K562 (cell line): Measurements from ENCODE around the gene SLC24A3. TPM values are rescaled to one million over a fixed set of nuclear protein-coding genes. Genes with fewer than 3 reads are reported as not detected.

Source experiments
- ATAC-seq: fragments of 200-7000 bp; cut with Tn5 transposase; 3 replicates; pipeline ENCODE4 v1.9.1; 2020; ENCODE audit warnings: moderate library complexity
- BruUV-seq: library from RNA; stranded (reverse); fragments of 400-500 nt; replicated peaks from 2 replicates; lab custom pipeline; 2021; lab: Mats Ljungman, UMichigan
- CTCF ChIA-PET: fragments of 300-600 bp; formaldehyde crosslinking; extraction: SDS; loops from one replicate; lab custom pipeline; 2021; ENCODE audit warnings: low intra/inter-chr PET ratio; lab: Yijun Ruan, JAX
- POLR2A ChIA-PET: fragments of 300-600, 350-650 bp; sonication (Branson Sonifier 250); formaldehyde crosslinking; extraction: SDS; loops from one replicate; lab custom pipeline; 2021; ENCODE audit warnings: antibody characterized with exemption, inconsistent platforms; lab: Yijun Ruan, JAX
- DNase-seq, 4 experiments: peaks; one replicate each; pipeline versions ENCODE4 v3.0.0 to v3.0.0-alpha.2; 2011 to 2018; ENCODE audit warnings: low spot score in 3 of 4, mixed read lengths in 3 of 4; ENCODE audit errors: extremely low read depth in 1 of 4
- FAIRE-seq: peaks from 2 replicates; lab custom pipeline; 2011; peaks lifted over from hg19 to GRCh38; lab: Jason Lieb, UNC
- H2AFZ ChIP-seq: 2 replicates; pipeline ENCODE4 v1.6.0; 2011; ENCODE audit warnings: low read depth, low read length, control low read depth, inconsistent platforms
- H3K27ac ChIP-seq: fragments of 200-600 bp; 3 replicates; pipeline ENCODE4 v1.8.0; 2011; ENCODE audit warnings: low read depth, mild to moderate bottlenecking, control low read depth, inconsistent platforms, low read length, moderate library complexity, mixed read lengths; ENCODE audit errors: extremely low read depth
- H3K27me3 ChIP-seq, 2 experiments: fragments of 300-600 bp in 1 of 2; 2 replicates in 1 of 2; 3 replicates in 1 of 2; pipeline versions ENCODE4 v1.6.0 to v1.8.0; 2011; ENCODE audit warnings: inconsistent platforms in 2 of 2, low read length in 2 of 2, mild to moderate bottlenecking in 1 of 2, mixed read lengths in 1 of 2, moderate library complexity in 1 of 2; ENCODE audit not compliant: control insufficient read depth in 2 of 2, insufficient read depth in 2 of 2
- H3K36me3 ChIP-seq: fragments of 300-600 bp; 3 replicates; pipeline ENCODE4 v1.8.0; 2011; ENCODE audit warnings: mild to moderate bottlenecking, low read length, inconsistent platforms; ENCODE audit not compliant: control insufficient read depth, insufficient read depth
- H3K4me1 ChIP-seq, 2 experiments: fragments of 200-600 bp in 1 of 2; replicated peaks in 1 of 2; 2 replicates in 1 of 2; 3 replicates in 1 of 2; pipeline versions ENCODE4 v1.5.1 to v1.8.0; 2011; ENCODE audit warnings: inconsistent platforms in 2 of 2, low read length in 2 of 2, mild to moderate bottlenecking in 1 of 2, mixed read lengths in 1 of 2, moderate library complexity in 1 of 2; ENCODE audit not compliant: control insufficient read depth in 2 of 2, insufficient read depth in 2 of 2
- H3K4me2 ChIP-seq: 2 replicates; pipeline ENCODE4 v1.6.1; 2011; ENCODE audit warnings: low read length, control low read depth, inconsistent platforms, mixed read lengths; ENCODE audit not compliant: insufficient read depth
- H3K4me3 ChIP-seq: fragments of 200-600 bp; sonication (generic), shearing (Covaris generic); 2 replicates; pipeline ENCODE4 v1.5.1; 2016; ENCODE audit warnings: control low read depth, inconsistent platforms
- H3K79me2 ChIP-seq: fragments of 200-600 bp; 3 replicates; pipeline ENCODE4 v1.8.0; 2011; ENCODE audit warnings: low read length, inconsistent platforms; ENCODE audit not compliant: control insufficient read depth, insufficient read depth
- H3K9ac ChIP-seq, 2 experiments: 2 replicates each; pipeline versions ENCODE4 v1.6.0 to v1.6.1; 2011; ENCODE audit warnings: low read depth in 2 of 2, low read length in 2 of 2, control low read depth in 1 of 2, inconsistent platforms in 1 of 2, mild to moderate bottlenecking in 1 of 2, mixed read lengths in 1 of 2; ENCODE audit not compliant: insufficient read depth in 1 of 2
- H3K9me1 ChIP-seq: one replicate; pipeline ENCODE4 v1.6.0; 2011; ENCODE audit warnings: inconsistent platforms, mild to moderate bottlenecking, low read length, moderate library complexity; ENCODE audit not compliant: control insufficient read depth, insufficient read depth
- H3K9me3 ChIP-seq: replicated peaks from 2 replicates; pipeline ENCODE4 v1.5.1; 2011; ENCODE audit warnings: low read depth, low read length, inconsistent platforms; ENCODE audit not compliant: control insufficient read depth, insufficient read depth
- H4K20me1 ChIP-seq: replicated peaks from 2 replicates; pipeline ENCODE4 v1.6.1; 2011; ENCODE audit warnings: low read length, inconsistent platforms, mixed read lengths; ENCODE audit not compliant: control insufficient read depth, insufficient read depth
- CREB3 ChIP-seq: fragments of 450-650 bp; conservative IDR thresholded peaks from 2 replicates; pipeline ENCODE4 v1.6.1; 2016; ENCODE audit warnings: missing genetic modification characterization, low read depth, mild to moderate bottlenecking, missing compliant biosample characterization, moderate library complexity
- CREM ChIP-seq: IDR thresholded peaks from 2 replicates; pipeline ENCODE4 v1.6.1; 2014; ENCODE audit warnings: antibody characterized with exemption, low read depth
- HMG20A ChIP-seq: fragments of 450-650 bp; formaldehyde crosslinking; conservative IDR thresholded peaks from 2 replicates; pipeline ENCODE4 v1.4.0; 2020; ENCODE audit warnings: mild to moderate bottlenecking, mixed read lengths
- HNRNPUL1 ChIP-seq: fragments of 200-400 bp; formaldehyde crosslinking; IDR thresholded peaks from 2 replicates; pipeline ENCODE4 v1.6.1; 2017; ENCODE audit warnings: low read length
- MCM2 ChIP-seq: fragments of 450-650 bp; IDR thresholded peaks from 2 replicates; pipeline ENCODE4 v1.6.1; 2017; ENCODE audit warnings: low read depth, mild to moderate bottlenecking
- MTA3 ChIP-seq: fragments of 450-650 bp; formaldehyde crosslinking; IDR thresholded peaks from 2 replicates; pipeline ENCODE4 v1.6.1; 2017; ENCODE audit warnings: mild to moderate bottlenecking, borderline replicate concordance
- NCOA4 ChIP-seq: fragments of 450-650 bp; IDR thresholded peaks from 2 replicates; pipeline ENCODE4 v1.6.1; 2018; ENCODE audit warnings: mild to moderate bottlenecking; ENCODE audit not compliant: partially characterized antibody
- SMARCC2 ChIP-seq: fragments of 450-650 bp; IDR thresholded peaks from 2 replicates; pipeline ENCODE4 v1.6.1; 2017; ENCODE audit warnings: antibody characterized with exemption, moderate library complexity, mild to moderate bottlenecking, low read depth
- TBL1XR1 ChIP-seq, 2 experiments: IDR thresholded peaks; 2 replicates each; pipeline ENCODE4 v1.6.1; 2012; ENCODE audit warnings: improper control_type of control experiment in 2 of 2, low read length in 2 of 2, mild to moderate bottlenecking in 1 of 2
- YBX1 ChIP-seq: fragments of 450-650 bp; IDR thresholded peaks from 2 replicates; pipeline ENCODE4 v1.7.1; 2016; ENCODE audit warnings: mild to moderate bottlenecking
- ZNF121 ChIP-seq: sonication (generic); formaldehyde crosslinking; conservative IDR thresholded peaks from 2 replicates; pipeline ENCODE4 v1.8.0; 2022; ENCODE audit warnings: missing genetic modification reagents
- ZNF57 ChIP-seq: fragments of 450-650 bp; formaldehyde crosslinking; IDR thresholded peaks from 2 replicates; pipeline ENCODE4 v1.4.0; 2020; ENCODE audit warnings: mild to moderate bottlenecking, moderate library complexity
- WGBS: fragments of 100-300 bp; shearing (Covaris generic); methylation state at CpG from one replicate; pipeline ENCODE4 v1.1.6; 2016; ENCODE audit warnings: low coverage, mixed read lengths; ENCODE audit not compliant: insufficient coverage; ENCODE audit errors: missing lambda C conversion rate; 5-methylcytosine and 5-hydroxymethylcytosine counted together
- in situ Hi-C: fragments of 300-500 bp; cut with MboI; formaldehyde crosslinking; loops from 4 replicates; pipeline ENCODE4 v1.15.0; 2018; ENCODE audit warnings: inconsistent platforms, mixed read lengths
- intact Hi-C: fragments of 100-400 bp; cut with micrococcal nuclease; formaldehyde crosslinking; loops from 2 replicates; pipeline ENCODE4 v1.14.2; 2022
- polyA plus RNA-seq, 8 experiments: library from polyadenylated mRNA; depleted of rRNA in 4 of 8; stranded (reverse) in 5 of 8; unstranded in 3 of 8; fragments of >200 nt; fragmentation: Nextera tagmentation in 2 of 8; fragmentation: Illumina TruSeq in 1 of 8; extraction: Ambion mirVana in 2 of 8; extraction: Trizol in 1 of 8; gene quantifications; 2 replicates each; pipeline versions ENCODE4 v1.2.1 to v1.2.3, GENCODE V29; 2011 to 2014; ENCODE audit warnings: inconsistent platforms in 1 of 8, missing spikeins in 1 of 8
- total RNA-seq, 7 experiments: library from RNA; depleted of rRNA in 6 of 7; stranded (reverse); fragments of >200 nt in 6 of 7; fragmentation: Illumina TruSeq in 2 of 7; extraction: Trizol in 2 of 7; gene quantifications; 2 replicates each; pipeline versions ENCODE4 v1.2.1 to v1.2.3, GENCODE V29; 2011 to 2021; ENCODE audit warnings: low replicate concordance in 1 of 7
- TF ChIP-seq, protein P1 (sequence below): fragments of 250-450 bp; sonication (Bioruptor Pico); IDR thresholded peaks from 2 replicates; pipeline ENCODE4 v1.8.0; 2022; ENCODE audit warnings: moderate library complexity, mild to moderate bottlenecking, inconsistent platforms

The SLC24A3 gene
- total and polyA plus RNA-seq, 9 of the 15 experiments (the other 6 are each of a cell fraction or from before 2014, with no cell fraction given), result not detected

DNA sequence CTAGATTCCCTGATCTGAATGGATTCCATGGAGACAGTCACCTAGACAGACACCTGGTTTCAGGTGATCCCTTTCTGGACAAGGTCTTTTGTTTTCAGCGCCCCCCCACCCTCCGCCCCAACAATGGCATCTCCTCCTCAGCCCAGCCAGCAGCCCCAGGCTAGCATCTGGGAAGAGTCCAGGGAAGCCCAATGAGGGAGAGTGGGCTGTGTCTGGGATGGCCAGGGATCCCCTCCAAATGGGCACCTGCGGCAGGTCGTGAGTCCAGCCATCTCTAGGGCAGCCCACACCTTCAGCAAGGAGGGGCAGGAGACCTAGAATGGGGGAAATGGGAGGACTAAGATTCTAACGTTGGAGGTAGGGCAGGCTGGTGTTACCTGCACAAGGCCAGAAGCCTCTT, 1.2 kb upstream of the SLC24A3 start:
- 0% methylated on average over 3 of the region's 5 CpGs for WGBS
- in situ Hi-C loops, result loop anchor here (25.0 kb wide), 1 partner anchor 376 kb away; no protein-coding TSS in a partner anchor

More for the DNA sequence above, 1.2 kb upstream of the SLC24A3 start:
- Histone ChIP-seq H3K4me2 (no peak overlapping the region), H3K9me3 (no peaks in the 10 kb centered on the region), H3K27ac (no peak overlapping the region), H4K20me1 (no peaks in the 10 kb centered on the region), H3K4me3 (no peak overlapping the region), H3K4me1 (no peaks in the 10 kb centered on the region), H2AFZ (no peak overlapping the region), H3K9ac (no peak overlapping the region), H3K27me3 (peaks cover 0 to 6% of the 10 kb centered on the region in 2 experiments; a peak in 1 of 5 replicates), H3K36me3 (no peaks in the 10 kb centered on the region), H3K9me1 (no peaks in the 10 kb centered on the region), H3K79me2 (no peaks in the 10 kb centered on the region)
- DNase-seq (no peak), FAIRE-seq (no peak), ATAC-seq (no peak)
- intact Hi-C loops, result no loop called here
- CTCF ChIA-PET, result no interaction called here
- POLR2A ChIA-PET, result no interaction called here
- no TSS peak for BruUV-seq
- no peak for TF ChIP-seq CREB3 (tag)
- no peak for TF ChIP-seq CREM
- no peak for TF ChIP-seq ZNF57 (CRISPR knock-in tag)
- no peak for TF ChIP-seq TBL1XR1 (IDR thresholded peaks at IDR 0.05; ENCODE audit: low read length in 2 of 2)
- no peak for TF ChIP-seq SMARCC2
- TF ChIP-seq HMG20A (CRISPR knock-in tag), result no peak
- no peak for TF ChIP-seq NCOA4
- TF ChIP-seq ZNF121, result no peak
- TF ChIP-seq, protein P1, sequence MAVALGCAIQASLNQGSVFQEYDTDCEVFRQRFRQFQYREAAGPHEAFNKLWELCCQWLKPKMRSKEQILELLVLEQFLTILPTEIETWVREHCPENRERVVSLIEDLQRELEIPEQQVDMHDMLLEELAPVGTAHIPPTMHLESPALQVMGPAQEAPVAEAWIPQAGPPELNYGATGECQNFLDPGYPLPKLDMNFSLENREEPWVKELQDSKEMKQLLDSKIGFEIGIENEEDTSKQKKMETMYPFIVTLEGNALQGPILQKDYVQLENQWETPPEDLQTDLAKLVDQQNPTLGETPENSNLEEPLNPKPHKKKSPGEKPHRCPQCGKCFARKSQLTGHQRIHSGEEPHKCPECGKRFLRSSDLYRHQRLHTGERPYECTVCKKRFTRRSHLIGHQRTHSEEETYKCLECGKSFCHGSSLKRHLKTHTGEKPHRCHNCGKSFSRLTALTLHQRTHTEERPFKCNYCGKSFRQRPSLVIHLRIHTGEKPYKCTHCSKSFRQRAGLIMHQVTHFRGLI (CRISPR knock-in tag), result no peak
- TF ChIP-seq YBX1, result no peak
- TF ChIP-seq MTA3, result no peak
- TF ChIP-seq MCM2, result no peak
- TF ChIP-seq HNRNPUL1, result no peak
